Measurements from ENCODE around the gene RAB11FIP4.

The RAB11FIP4 gene

GRCh38 chr17:31572341-31572740, 180.9 kb downstream of the RAB11FIP4 start:
- no peak for FAIRE-seq

GRCh38 chr17:31573047-31573446, 181.6 kb downstream of the RAB11FIP4 start:
- FAIRE-seq = no peak

- FAIRE-seq = no peak
These were observed 182.4 kb downstream of the RAB11FIP4 start for GRCh38 chr17:31573861-31574260.

- no peak for FAIRE-seq
These were observed 183.0 kb downstream of the RAB11FIP4 start for GRCh38 chr17:31574458-31574857.

GRCh38 chr17:31575043-31575442, 183.6 kb downstream of the RAB11FIP4 start:
- FAIRE-seq = no peak

GRCh38 chr17:31579265-31579664, 187.8 kb downstream of the RAB11FIP4 start:
- FAIRE-seq = no peak

GRCh38 chr17:31580316-31580705, 188.8 kb downstream of the RAB11FIP4 start:
- FAIRE-seq = no peak

- no peak for FAIRE-seq
These were observed 189.4 kb downstream of the RAB11FIP4 start for GRCh38 chr17:31580706-31581490.

GRCh38 chr17:31581491-31581890, 190.0 kb downstream of the RAB11FIP4 start:
- no peak for FAIRE-seq

- no peak for FAIRE-seq
These were observed 190.9 kb downstream of the RAB11FIP4 start for GRCh38 chr17:31582151-31582907.

- FAIRE-seq = no peak
These were observed 192.4 kb downstream of the RAB11FIP4 start for GRCh38 chr17:31583772-31584356.

- no peak for FAIRE-seq
These were observed 193.2 kb downstream of the RAB11FIP4 start for GRCh38 chr17:31584438-31585279.

GRCh38 chr17:31585280-31585630, 193.8 kb downstream of the RAB11FIP4 start:
- FAIRE-seq = no peak

- FAIRE-seq = no peak
These were observed 195.5 kb downstream of the RAB11FIP4 start for GRCh38 chr17:31586946-31587345.

- FAIRE-seq = no peak
These were observed 196.0 kb downstream of the RAB11FIP4 start for GRCh38 chr17:31587462-31587861.

Measured in G401.6 (cell line).